Effector memory CD4-positive, alpha-beta T cell (primary cell): Measurements from ENCODE around the gene ATP6V0E2.
"Not testable (repeated sequence)": the region's sequence is repeated elsewhere in the genome, so short reads cannot be mapped to it uniquely, and the experiment has no call there.

Source experiments
- DNase-seq, 3 donors: peaks; one replicate each; pipeline ENCODE4 v3.0.0-alpha.2; 2020
- H3K27ac ChIP-seq: 2 replicates; pipeline ENCODE4 v1.7.0; 2013; ENCODE audit warnings: mild to moderate bottlenecking, low read length, moderate library complexity; ENCODE audit not compliant: insufficient read depth, poor library complexity, severe bottlenecking
- H3K27me3 ChIP-seq: replicated peaks from 2 replicates; pipeline ENCODE4 v1.7.0; 2013; ENCODE audit warnings: mild to moderate bottlenecking, low read length; ENCODE audit not compliant: insufficient read depth, control insufficient read depth, poor library complexity, severe bottlenecking
- H3K36me3 ChIP-seq: 2 replicates; pipeline ENCODE4 v1.7.0; 2013; ENCODE audit warnings: mild to moderate bottlenecking, low read length, moderate library complexity; ENCODE audit not compliant: control insufficient read depth, insufficient read depth
- H3K4me1 ChIP-seq: 2 replicates; pipeline ENCODE4 v1.7.0; 2013; ENCODE audit warnings: low read length, mild to moderate bottlenecking; ENCODE audit not compliant: control insufficient read depth, insufficient read depth, poor library complexity, severe bottlenecking
- H3K4me3 ChIP-seq: 2 replicates; pipeline ENCODE4 v1.7.0; 2013; ENCODE audit warnings: low read length, low read depth, mild to moderate bottlenecking; ENCODE audit not compliant: insufficient read depth, poor library complexity, severe bottlenecking
- H3K9me3 ChIP-seq: 2 replicates; pipeline ENCODE4 v1.7.0; 2013; ENCODE audit warnings: mild to moderate bottlenecking, low read length, moderate library complexity; ENCODE audit not compliant: control insufficient read depth

The ATP6V0E2 gene

DNA sequence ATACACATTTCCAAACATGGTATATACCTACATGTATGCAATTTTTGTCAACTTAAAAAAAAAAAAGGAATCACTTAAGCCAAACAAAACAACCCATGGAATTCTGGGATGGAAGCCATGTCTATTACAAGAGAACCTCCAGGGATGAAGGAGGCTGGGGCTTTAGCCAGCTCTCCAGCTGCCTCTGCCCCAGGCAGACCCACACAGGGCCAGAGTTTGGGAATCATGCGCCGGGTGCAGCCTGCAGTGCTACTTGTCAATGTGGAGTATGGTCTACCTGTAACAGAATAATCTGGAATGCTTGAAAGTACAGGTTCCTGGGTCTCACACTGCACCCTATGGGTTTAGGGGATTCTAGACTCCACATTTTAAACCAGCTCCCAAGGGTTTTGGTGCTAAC, 10.8 kb downstream of the ATP6V0E2 start:
- Histone ChIP-seq H3K27ac (no peak overlapping the region), H3K4me1 (peaks cover 6% of the 10 kb centered on the region), H3K36me3 (peaks cover 9% of the 10 kb centered on the region), H3K27me3 (no peaks in the 10 kb centered on the region), H3K9me3 (no peaks in the 10 kb centered on the region), H3K4me3 (no peak overlapping the region)
- no peak for DNase-seq

DNA sequence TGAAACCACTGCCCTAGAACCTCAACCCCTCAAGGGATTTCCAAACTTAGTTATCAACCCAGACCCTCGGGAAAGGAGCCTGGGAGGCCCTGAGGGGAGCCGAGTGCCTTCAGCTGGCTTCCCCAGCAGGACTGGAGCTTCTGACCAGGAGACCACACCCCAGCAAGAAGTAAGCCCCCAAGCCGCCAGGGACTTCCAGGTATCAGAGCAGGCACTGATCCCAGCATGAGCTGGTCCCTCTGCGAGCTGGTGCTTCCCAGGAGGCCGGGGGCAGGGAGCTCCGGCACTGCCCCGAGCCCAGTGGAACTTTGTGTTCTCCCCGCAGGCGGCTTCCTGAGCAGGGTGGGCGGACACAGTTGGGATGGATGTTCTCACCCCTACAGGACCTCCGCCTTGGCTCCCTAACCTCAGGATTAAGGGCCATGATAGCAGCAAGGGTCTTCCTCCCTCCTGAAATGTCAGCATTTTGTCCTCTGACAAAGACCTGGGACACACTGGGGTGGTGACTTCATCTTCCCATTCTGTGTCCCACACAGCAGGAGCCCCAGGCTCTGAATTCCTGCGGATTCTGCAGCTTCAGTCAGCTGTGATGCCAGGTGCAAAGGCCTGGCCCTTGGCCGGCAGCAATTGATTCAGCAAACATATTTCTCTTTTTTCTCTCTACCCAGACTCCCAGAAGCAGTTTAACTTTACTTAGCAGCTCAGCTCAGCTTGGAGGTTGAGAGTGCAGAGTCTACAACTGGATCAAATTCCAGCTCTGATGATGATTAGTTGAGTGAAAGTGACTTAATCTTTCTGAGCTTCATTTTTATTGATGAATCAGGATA, 11.6 kb downstream of the ATP6V0E2 start:
- Histone ChIP-seq H3K27ac (no peak overlapping the region), H3K27me3 (no peaks in the 10 kb centered on the region), H3K9me3 (no peaks in the 10 kb centered on the region), H3K4me1 (peaks cover 6% of the 10 kb centered on the region), H3K36me3 (peaks cover under 1% of the 10 kb centered on the region), H3K4me3 (no peak overlapping the region)
- no peak for DNase-seq

GRCh38 chr7:149886018-149886415, 12.2 kb downstream of the ATP6V0E2 start:
- peaks cover 6% of the 10 kb centered on the region for H3K4me1 ChIP-seq
- H3K27me3 ChIP-seq, result no peaks in the 10 kb centered on the region
- no peak overlapping the region for H3K4me3 ChIP-seq
- H3K27ac ChIP-seq, result no peak overlapping the region
- no peaks in the 10 kb centered on the region for H3K9me3 ChIP-seq
- no peak for DNase-seq
- no peaks in the 10 kb centered on the region for H3K36me3 ChIP-seq

DNA sequence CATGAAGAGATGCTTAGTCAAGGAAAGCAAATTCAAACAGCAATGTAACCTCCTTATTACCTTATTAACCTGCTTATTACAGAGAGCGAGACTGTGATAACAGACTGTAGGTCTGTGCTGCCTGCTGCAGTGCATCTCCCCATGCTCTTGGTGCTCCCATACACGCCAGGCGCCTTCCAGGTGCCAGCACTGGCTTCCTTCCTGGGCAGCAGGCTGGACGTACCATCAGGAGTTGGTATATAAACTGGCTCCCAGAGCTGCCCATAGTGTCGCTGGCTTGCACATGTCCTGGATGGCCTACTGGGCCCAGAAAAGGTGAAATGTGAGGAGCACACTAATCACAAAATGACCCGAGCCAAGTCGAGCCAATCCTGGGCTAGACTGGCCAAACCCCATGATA, 13.5 kb downstream of the ATP6V0E2 start:
- Histone ChIP-seq H3K4me3 (no peak overlapping the region), H3K27ac (no peak overlapping the region)
- no peak for DNase-seq

DNA sequence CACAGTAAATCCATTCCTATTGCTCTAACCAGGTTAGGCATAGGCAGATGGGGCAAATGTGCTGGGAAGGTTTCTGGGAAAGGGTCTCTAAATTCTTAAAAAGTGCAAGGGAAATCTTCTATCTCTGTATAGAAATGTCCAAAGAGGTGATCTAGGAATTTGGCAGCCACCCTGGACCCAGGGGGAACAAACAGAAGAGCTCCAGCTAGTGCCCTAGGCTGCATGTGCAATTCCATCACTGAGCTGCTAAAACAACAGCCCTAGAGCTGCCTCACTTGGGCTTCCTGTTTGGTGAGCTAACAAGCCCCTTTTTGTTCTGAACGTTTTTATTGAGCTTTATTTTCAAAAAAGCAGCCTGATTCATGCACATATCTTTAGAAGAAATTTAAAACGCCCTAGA, 16.9 kb downstream of the ATP6V0E2 start:
- not testable (repeated sequence) for DNase-seq, H3K4me1 ChIP-seq, H3K9me3 ChIP-seq, H3K27ac ChIP-seq, H3K36me3 ChIP-seq, H3K4me3 ChIP-seq, H3K27me3 ChIP-seq

More for the DNA sequence above, 13.5 kb downstream of the ATP6V0E2 start:
- H3K36me3 ChIP-seq, result no peaks in the 10 kb centered on the region
- peaks cover 6% of the 10 kb centered on the region for H3K4me1 ChIP-seq
- H3K9me3 ChIP-seq, result no peaks in the 10 kb centered on the region
- no peaks in the 10 kb centered on the region for H3K27me3 ChIP-seq

GRCh38 chr7:149894957-149895356, 21.2 kb downstream of the ATP6V0E2 start:
- not testable (repeated sequence) for DNase-seq, H3K36me3 ChIP-seq, H3K27ac ChIP-seq, H3K27me3 ChIP-seq, H3K9me3 ChIP-seq, H3K4me1 ChIP-seq, H3K4me3 ChIP-seq

DNA sequence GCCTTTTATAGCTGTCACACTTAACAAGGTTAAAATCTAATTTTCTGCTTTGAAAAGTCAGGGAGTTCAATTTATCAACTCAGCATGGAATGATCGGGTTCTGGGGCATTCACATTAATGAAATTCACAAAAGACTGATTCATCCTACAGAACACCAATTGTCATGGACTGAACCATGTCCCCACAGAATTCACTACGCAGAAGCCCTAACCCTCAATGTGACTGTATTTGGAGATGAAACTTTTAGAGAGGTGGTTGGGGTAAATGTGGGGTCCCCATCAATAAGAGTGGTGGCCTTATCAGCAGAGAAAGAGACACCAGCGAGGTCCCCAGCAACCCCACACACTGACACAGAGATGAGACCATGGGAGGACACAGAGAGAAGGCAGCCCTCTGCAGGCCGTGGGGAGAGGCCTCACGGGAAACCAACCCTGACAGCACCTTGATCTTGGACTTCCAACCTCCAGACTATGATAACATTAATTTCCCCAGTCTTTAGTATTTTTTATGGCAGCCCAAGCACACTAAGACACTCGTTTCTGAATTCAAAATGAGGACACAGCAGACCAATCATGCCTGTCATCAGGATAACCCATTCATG, 34.1 kb downstream of the ATP6V0E2 start:
- not testable (repeated sequence) for H3K27me3 ChIP-seq, H3K27ac ChIP-seq, H3K4me3 ChIP-seq, H3K4me1 ChIP-seq, DNase-seq, H3K9me3 ChIP-seq, H3K36me3 ChIP-seq

GRCh38 chr7:149910219-149910618, 36.5 kb downstream of the ATP6V0E2 start:
- H3K27me3 ChIP-seq, DNase-seq, H3K4me3 ChIP-seq, H3K4me1 ChIP-seq, H3K9me3 ChIP-seq, H3K36me3 ChIP-seq, H3K27ac ChIP-seq: not testable (repeated sequence)

- not testable (repeated sequence) for H3K27me3 ChIP-seq, H3K36me3 ChIP-seq, DNase-seq, H3K9me3 ChIP-seq, H3K27ac ChIP-seq, H3K4me1 ChIP-seq, H3K4me3 ChIP-seq
Observed at GRCh38 chr7:149912126-149912525, 38.4 kb downstream of the ATP6V0E2 start.

GRCh38 chr7:149926414-149926813, 52.6 kb downstream of the ATP6V0E2 start:
- not testable (repeated sequence) for H3K9me3 ChIP-seq, DNase-seq, H3K4me1 ChIP-seq, H3K4me3 ChIP-seq, H3K27me3 ChIP-seq, H3K36me3 ChIP-seq, H3K27ac ChIP-seq
